IMR-90 (cell line): ENCODE results near the gene CEACAM7. TPM values are rescaled to one million over a fixed set of nuclear protein-coding genes. Genes with fewer than 3 reads are reported as not detected.

Experiments
- ATAC-seq: fragments of 200-7000 bp; cut with Tn5 transposase; 2 replicates; pipeline ENCODE4 v1.9.1; 2020; ENCODE audit warnings: low read depth, mild to moderate bottlenecking, moderate library complexity
- BruUV-seq: library from RNA; stranded (reverse); fragments of 400-500 nt; replicated peaks from 2 replicates; lab custom pipeline; 2021; lab: Mats Ljungman, UMichigan
- CTCF ChIA-PET: fragments of 300-600 bp; formaldehyde crosslinking; extraction: SDS; loops from one replicate; lab custom pipeline; 2021; ENCODE audit warnings: antibody characterized with exemption; lab: Yijun Ruan, JAX
- POLR2A ChIA-PET: fragments of 300-600 bp; sonication (Branson Sonifier 250); formaldehyde crosslinking; loops from one replicate; lab custom pipeline; 2022; ENCODE audit warnings: antibody characterized with exemption; ENCODE audit not compliant: unreplicated experiment; lab: Charles Lee
- DNase-seq: peaks from one replicate; pipeline ENCODE4 v3.0.0; 2013
- H2AFZ ChIP-seq: replicated peaks from 2 replicates; pipeline ENCODE3; 2013; ENCODE audit warnings: low read length, mild to moderate bottlenecking; ENCODE audit not compliant: poor library complexity
- H2AK5ac ChIP-seq: 2 replicates; pipeline ENCODE4 v1.6.1; 2013; ENCODE audit warnings: low read depth, low read length, inconsistent platforms
- H2AK9ac ChIP-seq: replicated peaks from 2 replicates; pipeline ENCODE3; 2013; ENCODE audit warnings: mild to moderate bottlenecking, low read depth, low read length, moderate library complexity; ENCODE audit not compliant: poor library complexity
- H2BK120ac ChIP-seq: 2 replicates; pipeline ENCODE4 v1.6.1; 2013; ENCODE audit warnings: low read depth, low read length, inconsistent platforms
- H2BK15ac ChIP-seq: 3 replicates; pipeline ENCODE4 v1.6.1; 2013; ENCODE audit warnings: low read depth, low read length, inconsistent platforms
- H2BK20ac ChIP-seq: 2 replicates; pipeline ENCODE4 v1.6.1; 2013; ENCODE audit warnings: low read depth, mild to moderate bottlenecking, inconsistent platforms, low read length, moderate library complexity
- H2BK5ac ChIP-seq: 2 replicates; pipeline ENCODE4 v1.6.1; 2013; ENCODE audit warnings: mild to moderate bottlenecking, low read depth, low read length, inconsistent platforms; ENCODE audit not compliant: poor library complexity, severe bottlenecking
- H3K14ac ChIP-seq: replicated peaks from 2 replicates; pipeline ENCODE4 v1.6.1; 2013; ENCODE audit warnings: low read depth, low read length, inconsistent platforms
- H3K18ac ChIP-seq: 2 replicates; pipeline ENCODE4 v1.6.1; 2013; ENCODE audit warnings: low read depth, low read length, control low read depth
- H3K23ac ChIP-seq: 2 replicates; pipeline ENCODE4 v1.6.1; 2013; ENCODE audit warnings: low read depth, low read length, inconsistent platforms
- H3K27ac ChIP-seq: 2 replicates; pipeline ENCODE4 v1.5.1; 2013; ENCODE audit warnings: mild to moderate bottlenecking, control low read depth, low read length; ENCODE audit not compliant: insufficient read depth
- H3K27me3 ChIP-seq: 2 replicates; pipeline ENCODE4 v1.6.1; 2013; ENCODE audit warnings: low read length; ENCODE audit not compliant: control insufficient read depth, insufficient read depth
- H3K36me3 ChIP-seq: 2 replicates; pipeline ENCODE4 v1.6.1; 2013; ENCODE audit warnings: low read length, mixed read lengths; ENCODE audit not compliant: control insufficient read depth, insufficient read depth
- H3K4ac ChIP-seq: 2 replicates; pipeline ENCODE4 v1.6.1; 2013; ENCODE audit warnings: low read depth, low read length, inconsistent platforms
- H3K4me1 ChIP-seq: 2 replicates; pipeline ENCODE4 v1.6.1; 2013; ENCODE audit warnings: low read length, mixed read lengths; ENCODE audit not compliant: control insufficient read depth, insufficient read depth
- H3K4me2 ChIP-seq: 2 replicates; pipeline ENCODE4 v1.6.1; 2013; ENCODE audit warnings: low read depth, mild to moderate bottlenecking, control low read depth, low read length, moderate library complexity
- H3K4me3 ChIP-seq: 2 replicates; pipeline ENCODE4 v1.5.1; 2013; ENCODE audit warnings: low read depth, mild to moderate bottlenecking, control low read depth, low read length, moderate library complexity; ENCODE audit not compliant: insufficient read depth
- H3K56ac ChIP-seq: 2 replicates; pipeline ENCODE4 v1.6.1; 2013; ENCODE audit warnings: low read length, inconsistent platforms; ENCODE audit not compliant: insufficient read depth; ENCODE audit errors: extremely low read depth
- H3K79me1 ChIP-seq, 2 experiments: 2 replicates each; pipeline ENCODE4 v1.6.1; 2013; ENCODE audit warnings: low read length in 2 of 2, inconsistent platforms in 1 of 2, low read depth in 1 of 2
- H3K9ac ChIP-seq: 2 replicates; pipeline ENCODE4 v1.6.1; 2013; ENCODE audit warnings: low read depth, low read length, control low read depth
- H3K9me1 ChIP-seq: 2 replicates; pipeline ENCODE4 v1.6.1; 2013; ENCODE audit warnings: low read length, inconsistent platforms; ENCODE audit not compliant: insufficient read depth
- H3K9me3 ChIP-seq: 2 replicates; pipeline ENCODE4 v1.6.1; 2013; ENCODE audit warnings: low read length; ENCODE audit not compliant: control insufficient read depth, insufficient read depth
- H4K20me1 ChIP-seq: 2 replicates; pipeline ENCODE4 v1.6.1; 2013; ENCODE audit warnings: low read length, inconsistent platforms; ENCODE audit not compliant: insufficient read depth
- H4K5ac ChIP-seq: 2 replicates; pipeline ENCODE4 v1.6.1; 2013; ENCODE audit warnings: mild to moderate bottlenecking, low read depth, low read length, control low read depth
- H4K8ac ChIP-seq, 2 experiments: 2 replicates each; pipeline ENCODE4 v1.6.1; 2013; ENCODE audit warnings: low read depth in 2 of 2, low read length in 2 of 2, control low read depth in 1 of 2, inconsistent platforms in 1 of 2
- H4K91ac ChIP-seq: 2 replicates; pipeline ENCODE4 v1.6.1; 2013; ENCODE audit warnings: low read depth, low read length, inconsistent platforms; ENCODE audit not compliant: insufficient read depth
- BHLHE40 ChIP-seq: fragments of 150-350 bp; IDR thresholded peaks from 2 replicates; pipeline ENCODE4 v1.6.1; 2016; ENCODE audit warnings: mild to moderate bottlenecking, low read depth, low read length
- CHD1 ChIP-seq: IDR thresholded peaks from 2 replicates; pipeline ENCODE4 v1.6.1; 2012; ENCODE audit warnings: low read depth, low read length, improper control_type of control experiment
- FOS ChIP-seq: fragments of 150-350 bp; IDR thresholded peaks from 2 replicates; pipeline ENCODE4 v1.6.1; 2016; ENCODE audit warnings: low read depth, low read length
- MAFK ChIP-seq: IDR thresholded peaks from 2 replicates; pipeline ENCODE4 v1.6.1; 2012; ENCODE audit warnings: low read depth, low read length, improper control_type of control experiment
- MXI1 ChIP-seq: IDR thresholded peaks from 2 replicates; pipeline ENCODE4 v1.6.1; 2012; ENCODE audit warnings: low read depth, mild to moderate bottlenecking, low read length, moderate library complexity, borderline replicate concordance
- NFE2L2 ChIP-seq: fragments of 150-350 bp; IDR thresholded peaks from 2 replicates; pipeline ENCODE4 v1.6.1; 2016; ENCODE audit warnings: low read depth, mild to moderate bottlenecking, low read length
- POLR2A ChIP-seq: IDR thresholded peaks from 2 replicates; pipeline ENCODE4 v1.6.1; 2012; ENCODE audit warnings: mild to moderate bottlenecking, low read depth, low read length
- SMC3 ChIP-seq: fragments of 150-350 bp; IDR thresholded peaks from 2 replicates; pipeline ENCODE4 v1.6.1; 2016; ENCODE audit warnings: low read depth, mild to moderate bottlenecking, antibody characterized with exemption, low read length, moderate library complexity
- WGBS, 2 experiments: methylation state at CpG; one replicate each; pipeline versions ENCODE4 v1.1.5 to v1.1.7; 2013; ENCODE audit warnings: missing lambda C conversion rate in 2 of 2; ENCODE audit not compliant: insufficient read length in 1 of 2; ENCODE audit errors: extremely low coverage in 2 of 2; 5-methylcytosine and 5-hydroxymethylcytosine counted together
- dilution Hi-C: fragments of 300-500 bp; cut with HindIII; formaldehyde crosslinking; loops from one replicate; pipeline ENCODE4 v1.14.3; 2018; ENCODE audit warnings: low sequenced_read_pairs; ENCODE audit not compliant: unreplicated experiment
- in situ Hi-C: fragments of 300-500 bp; cut with MboI; formaldehyde crosslinking; loops from 3 replicates; pipeline ENCODE4 v1.14.3; 2019; ENCODE audit warnings: low sequenced_read_pairs, inconsistent platforms, mixed read lengths
- intact Hi-C: fragments of 100-400 bp; cut with micrococcal nuclease; formaldehyde crosslinking; loops from 2 replicates; pipeline ENCODE4 v1.10.0; 2022
- polyA plus RNA-seq, 3 experiments: library from polyadenylated mRNA; depleted of rRNA; stranded (reverse); fragments of >200 nt; gene quantifications; 2 replicates each; pipeline ENCODE4 v1.2.3, GENCODE V29; 2012; ENCODE audit warnings: low replicate concordance in 1 of 3
- total RNA-seq: library from RNA; depleted of rRNA; stranded (reverse); fragments of >200 nt; gene quantifications from 2 replicates; pipeline ENCODE4 v1.2.3, GENCODE V29; 2012
- TF ChIP-seq, protein P1 (sequence below): conservative IDR thresholded peaks from 2 replicates; pipeline ENCODE4 v1.5.1; 2012; ENCODE audit warnings: mild to moderate bottlenecking, low read depth, low read length, improper control_type of control experiment
- TF ChIP-seq, protein P2 (sequence below): fragments of 150-350 bp; IDR thresholded peaks from 2 replicates; pipeline ENCODE4 v1.6.1; 2017; ENCODE audit warnings: mild to moderate bottlenecking, antibody characterized with exemption, low read length, low read depth
- TF ChIP-seq, protein P3 (sequence below): fragments of 150-350 bp; IDR thresholded peaks from 2 replicates; pipeline ENCODE4 v1.6.1; 2016; ENCODE audit warnings: low read depth, mild to moderate bottlenecking, low read length, moderate library complexity, borderline replicate concordance

Gene CEACAM7
- total and polyA plus RNA-seq, 2 of the 4 experiments (the other 2 are of a cell fraction): not detected

DNA sequence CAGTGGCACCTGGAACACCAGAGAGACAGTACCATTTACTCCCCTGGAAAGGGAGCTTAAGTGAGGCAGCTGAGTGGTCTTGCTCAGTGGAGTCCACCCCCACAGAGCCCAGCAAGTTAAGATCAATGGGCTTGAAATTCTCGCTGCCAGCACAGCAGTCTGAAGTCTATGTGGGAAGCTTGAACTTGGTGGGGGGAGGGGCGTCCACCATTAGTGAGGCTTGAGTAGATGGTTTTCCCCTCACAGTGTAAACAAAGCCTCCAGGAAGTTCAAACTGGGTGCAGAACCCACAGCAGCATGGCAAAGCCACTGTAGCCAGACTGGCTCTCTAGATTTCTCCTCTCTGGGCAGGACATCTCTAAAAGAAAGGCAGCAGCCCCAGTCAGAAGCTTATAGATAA lies 30.9 kb downstream of the CEACAM7 start:
- Histone ChIP-seq H2AK5ac (no peak overlapping the region), H3K4me2 (no peak overlapping the region), H3K18ac (no peak overlapping the region), H3K9me1 (no peaks in the 10 kb centered on the region), H2BK20ac (no peak overlapping the region), H2AFZ (no peak overlapping the region), H3K36me3 (no peaks in the 10 kb centered on the region), H2AK9ac (no peak overlapping the region), H4K20me1 (no peaks in the 10 kb centered on the region), H3K27ac (no peak overlapping the region), H2BK5ac (no peak overlapping the region), H4K5ac (no peak overlapping the region), H2BK120ac (no peak overlapping the region), H4K91ac (no peak overlapping the region), H3K56ac (no peak overlapping the region), H3K9ac (no peak overlapping the region), H3K9me3 (no peaks in the 10 kb centered on the region), H3K23ac (no peak overlapping the region), H3K14ac (no peak overlapping the region), H4K8ac (no peak overlapping the region), H2BK15ac (no peak overlapping the region), H3K79me1 (no peaks in the 10 kb centered on the region), H3K4me1 (no peaks in the 10 kb centered on the region), H3K4ac (no peak overlapping the region), H3K27me3 (no peaks in the 10 kb centered on the region), H3K4me3 (no peak overlapping the region)
- ATAC-seq (no peak), DNase-seq (no peak)
- in situ Hi-C loops: no loop called here
- no TSS peak for BruUV-seq
- ChIA-PET POLR2A (no interaction called here), CTCF (no interaction called here)
- dilution Hi-C loops: no loop called here
- WGBS, 2 experiments: no CpG with 5 or more reads among the region's 2 CpGs
- no peak for TF ChIP-seq MXI1
- TF ChIP-seq MAFK: no peak
- TF ChIP-seq, protein P1, sequence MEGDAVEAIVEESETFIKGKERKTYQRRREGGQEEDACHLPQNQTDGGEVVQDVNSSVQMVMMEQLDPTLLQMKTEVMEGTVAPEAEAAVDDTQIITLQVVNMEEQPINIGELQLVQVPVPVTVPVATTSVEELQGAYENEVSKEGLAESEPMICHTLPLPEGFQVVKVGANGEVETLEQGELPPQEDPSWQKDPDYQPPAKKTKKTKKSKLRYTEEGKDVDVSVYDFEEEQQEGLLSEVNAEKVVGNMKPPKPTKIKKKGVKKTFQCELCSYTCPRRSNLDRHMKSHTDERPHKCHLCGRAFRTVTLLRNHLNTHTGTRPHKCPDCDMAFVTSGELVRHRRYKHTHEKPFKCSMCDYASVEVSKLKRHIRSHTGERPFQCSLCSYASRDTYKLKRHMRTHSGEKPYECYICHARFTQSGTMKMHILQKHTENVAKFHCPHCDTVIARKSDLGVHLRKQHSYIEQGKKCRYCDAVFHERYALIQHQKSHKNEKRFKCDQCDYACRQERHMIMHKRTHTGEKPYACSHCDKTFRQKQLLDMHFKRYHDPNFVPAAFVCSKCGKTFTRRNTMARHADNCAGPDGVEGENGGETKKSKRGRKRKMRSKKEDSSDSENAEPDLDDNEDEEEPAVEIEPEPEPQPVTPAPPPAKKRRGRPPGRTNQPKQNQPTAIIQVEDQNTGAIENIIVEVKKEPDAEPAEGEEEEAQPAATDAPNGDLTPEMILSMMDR: no peak
- TF ChIP-seq CHD1: no peak
- no peak for TF ChIP-seq SMC3
- no peak for TF ChIP-seq BHLHE40
- no peak for TF ChIP-seq FOS
- no peak for TF ChIP-seq NFE2L2
- TF ChIP-seq, protein P2, sequence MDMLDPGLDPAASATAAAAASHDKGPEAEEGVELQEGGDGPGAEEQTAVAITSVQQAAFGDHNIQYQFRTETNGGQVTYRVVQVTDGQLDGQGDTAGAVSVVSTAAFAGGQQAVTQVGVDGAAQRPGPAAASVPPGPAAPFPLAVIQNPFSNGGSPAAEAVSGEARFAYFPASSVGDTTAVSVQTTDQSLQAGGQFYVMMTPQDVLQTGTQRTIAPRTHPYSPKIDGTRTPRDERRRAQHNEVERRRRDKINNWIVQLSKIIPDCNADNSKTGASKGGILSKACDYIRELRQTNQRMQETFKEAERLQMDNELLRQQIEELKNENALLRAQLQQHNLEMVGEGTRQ: no peak
- no peak for TF ChIP-seq POLR2A
- TF ChIP-seq, protein P3, sequence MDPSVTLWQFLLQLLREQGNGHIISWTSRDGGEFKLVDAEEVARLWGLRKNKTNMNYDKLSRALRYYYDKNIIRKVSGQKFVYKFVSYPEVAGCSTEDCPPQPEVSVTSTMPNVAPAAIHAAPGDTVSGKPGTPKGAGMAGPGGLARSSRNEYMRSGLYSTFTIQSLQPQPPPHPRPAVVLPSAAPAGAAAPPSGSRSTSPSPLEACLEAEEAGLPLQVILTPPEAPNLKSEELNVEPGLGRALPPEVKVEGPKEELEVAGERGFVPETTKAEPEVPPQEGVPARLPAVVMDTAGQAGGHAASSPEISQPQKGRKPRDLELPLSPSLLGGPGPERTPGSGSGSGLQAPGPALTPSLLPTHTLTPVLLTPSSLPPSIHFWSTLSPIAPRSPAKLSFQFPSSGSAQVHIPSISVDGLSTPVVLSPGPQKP: no peak
- intact Hi-C loops: no loop called here
